ENCODE measurements around the gene GPD2. TPM values are rescaled to one million over a fixed set of nuclear protein-coding genes. Genes with fewer than 3 reads are reported as not detected.

GPD2 gene
- polyA plus RNA-seq, 1 donor (not counting 4 experiments of a cell fraction or from before 2014, with no cell fraction given): 27.6 TPM

DNA sequence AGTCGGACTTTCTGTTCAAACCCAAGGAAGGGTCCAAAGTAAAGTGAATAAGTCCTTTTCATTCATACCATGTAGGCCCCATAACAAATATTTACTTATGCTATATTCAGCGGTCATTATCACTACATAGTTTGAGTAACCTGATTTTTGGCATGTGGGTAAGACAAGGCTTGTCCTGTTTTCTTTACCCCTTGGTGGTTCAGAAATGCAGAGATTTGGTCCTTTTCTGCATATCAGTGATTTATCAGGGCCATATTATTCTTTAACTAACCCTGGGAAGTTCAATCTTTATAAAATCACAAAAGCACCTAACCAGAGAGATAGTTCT is 157.4 kb downstream of the GPD2 start:
- Histone ChIP-seq H3K36me3 (ENCODE audit: control insufficient read depth in 2 of 2, extremely low read depth in 1 of 2, insufficient read depth in 2 of 2, low read length in 2 of 2) (no peaks in the 10 kb centered on the region), H3K4me2 (ENCODE audit: control insufficient read depth, extremely low read depth, insufficient read depth, low read depth, low read length) (no peak overlapping the region), H3K27ac (ENCODE audit: control insufficient read depth, insufficient read depth, low read length) (no peak overlapping the region), H3K79me2 (ENCODE audit: control insufficient read depth, insufficient read depth, low read length) (no peaks in the 10 kb centered on the region), H3K9me3 (ENCODE audit: control insufficient read depth, low read depth, low read length) (no peaks in the 10 kb centered on the region), H3K9ac (ENCODE audit: control insufficient read depth, extremely low read depth, insufficient read depth, low read length) (no peak overlapping the region), H3K9me1 (ENCODE audit: control insufficient read depth, extremely low read depth, insufficient read depth, low read length) (no peaks in the 10 kb centered on the region), H4K20me1 (ENCODE audit: control insufficient read depth, extremely low read depth, insufficient read depth, low read length) (no peaks in the 10 kb centered on the region), H2AFZ (ENCODE audit: control insufficient read depth, low read length) (no peak overlapping the region), H3K4me3 (ENCODE audit: control insufficient read depth in 2 of 3, extremely low read depth in 1 of 3, insufficient read depth in 2 of 3, low read depth in 1 of 3, low read length in 3 of 3) (no peak overlapping the region), H3K4me1 (ENCODE audit: control insufficient read depth, extremely low read depth, insufficient read depth, low read length) (no peaks in the 10 kb centered on the region), H3K27me3 (ENCODE audit: control insufficient read depth, extremely low read depth, insufficient read depth, low read length) (no peaks in the 10 kb centered on the region)
- dilution Hi-C loops (cut with MboI; ENCODE audit: extremely low pct_ligation_motif_present, low sequenced_read_pairs): no loop called here
- FAIRE-seq: no peak
- TF ChIP-seq EZH2 (IDR thresholded peaks at IDR 0.05; ENCODE audit: low read length): no peak
- TF ChIP-seq, protein P1, sequence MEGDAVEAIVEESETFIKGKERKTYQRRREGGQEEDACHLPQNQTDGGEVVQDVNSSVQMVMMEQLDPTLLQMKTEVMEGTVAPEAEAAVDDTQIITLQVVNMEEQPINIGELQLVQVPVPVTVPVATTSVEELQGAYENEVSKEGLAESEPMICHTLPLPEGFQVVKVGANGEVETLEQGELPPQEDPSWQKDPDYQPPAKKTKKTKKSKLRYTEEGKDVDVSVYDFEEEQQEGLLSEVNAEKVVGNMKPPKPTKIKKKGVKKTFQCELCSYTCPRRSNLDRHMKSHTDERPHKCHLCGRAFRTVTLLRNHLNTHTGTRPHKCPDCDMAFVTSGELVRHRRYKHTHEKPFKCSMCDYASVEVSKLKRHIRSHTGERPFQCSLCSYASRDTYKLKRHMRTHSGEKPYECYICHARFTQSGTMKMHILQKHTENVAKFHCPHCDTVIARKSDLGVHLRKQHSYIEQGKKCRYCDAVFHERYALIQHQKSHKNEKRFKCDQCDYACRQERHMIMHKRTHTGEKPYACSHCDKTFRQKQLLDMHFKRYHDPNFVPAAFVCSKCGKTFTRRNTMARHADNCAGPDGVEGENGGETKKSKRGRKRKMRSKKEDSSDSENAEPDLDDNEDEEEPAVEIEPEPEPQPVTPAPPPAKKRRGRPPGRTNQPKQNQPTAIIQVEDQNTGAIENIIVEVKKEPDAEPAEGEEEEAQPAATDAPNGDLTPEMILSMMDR (optimal IDR thresholded peaks at IDR 0.05 in 1 of 3, IDR thresholded peaks at IDR 0.05 in 1 of 3, conservative IDR thresholded peaks at IDR 0.05 in 1 of 3; ENCODE audit: extremely low read depth in 1 of 3, insufficient read depth in 2 of 3, low read length in 3 of 3): no peak
- no peak for DNase-seq (ENCODE audit: low read depth, low spot score)

DNA sequence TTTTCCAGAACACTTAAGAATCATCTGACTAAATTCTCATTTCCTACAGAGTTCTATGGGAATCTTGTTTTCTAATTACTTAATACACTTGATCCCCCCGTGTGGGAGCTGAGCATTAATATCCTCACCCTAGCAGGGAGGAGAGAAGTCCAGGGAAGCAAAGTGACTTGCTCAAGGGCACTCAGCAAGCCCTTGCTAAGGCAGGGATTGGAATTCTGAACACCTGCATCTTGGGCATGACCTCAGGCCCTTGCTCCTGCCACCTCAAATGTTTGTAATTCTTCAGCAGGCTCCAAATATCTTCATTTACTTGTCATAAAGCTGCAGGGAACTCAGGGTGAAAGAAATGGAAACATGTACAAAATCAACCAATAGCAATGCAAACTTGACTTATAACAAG is 162.4 kb downstream of the GPD2 start:
- no peak overlapping the region for H2AFZ ChIP-seq (ENCODE audit: control insufficient read depth, low read length)
- H3K36me3 ChIP-seq (ENCODE audit: control insufficient read depth in 2 of 2, extremely low read depth in 1 of 2, insufficient read depth in 2 of 2, low read length in 2 of 2): no peaks in the 10 kb centered on the region
- no peaks in the 10 kb centered on the region for H3K9me3 ChIP-seq (ENCODE audit: control insufficient read depth, low read depth, low read length)
- FAIRE-seq (no peak), DNase-seq (ENCODE audit: low read depth, low spot score) (no peak)
- H3K4me2 ChIP-seq (ENCODE audit: control insufficient read depth, extremely low read depth, insufficient read depth, low read depth, low read length): no peak overlapping the region
- no peaks in the 10 kb centered on the region for H4K20me1 ChIP-seq (ENCODE audit: control insufficient read depth, extremely low read depth, insufficient read depth, low read length)
- no peaks in the 10 kb centered on the region for H3K27me3 ChIP-seq (ENCODE audit: control insufficient read depth, extremely low read depth, insufficient read depth, low read length)
- H3K9me1 ChIP-seq (ENCODE audit: control insufficient read depth, extremely low read depth, insufficient read depth, low read length): no peaks in the 10 kb centered on the region
- no peaks in the 10 kb centered on the region for H3K79me2 ChIP-seq (ENCODE audit: control insufficient read depth, insufficient read depth, low read length)
- dilution Hi-C loops (cut with MboI; ENCODE audit: extremely low pct_ligation_motif_present, low sequenced_read_pairs): no loop called here
- H3K9ac ChIP-seq (ENCODE audit: control insufficient read depth, extremely low read depth, insufficient read depth, low read length): no peak overlapping the region
- H3K27ac ChIP-seq (ENCODE audit: control insufficient read depth, insufficient read depth, low read length): no peak overlapping the region
- H3K4me3 ChIP-seq (ENCODE audit: control insufficient read depth in 2 of 3, extremely low read depth in 1 of 3, insufficient read depth in 2 of 3, low read depth in 1 of 3, low read length in 3 of 3): no peak overlapping the region
- H3K4me1 ChIP-seq (ENCODE audit: control insufficient read depth, extremely low read depth, insufficient read depth, low read length): no peaks in the 10 kb centered on the region
- TF ChIP-seq, protein P1 (optimal IDR thresholded peaks at IDR 0.05 in 1 of 3, IDR thresholded peaks at IDR 0.05 in 1 of 3, conservative IDR thresholded peaks at IDR 0.05 in 1 of 3; ENCODE audit: extremely low read depth in 1 of 3, insufficient read depth in 2 of 3, low read length in 3 of 3): no peak
- no peak for TF ChIP-seq EZH2 (IDR thresholded peaks at IDR 0.05; ENCODE audit: low read length)

Data from keratinocyte (primary cell).